HEK293 (cell line): ENCODE measurements around the gene STARD6.

ENCODE experiments used
- TCF7L2 ChIP-seq: IDR thresholded peaks from 2 replicates; pipeline ENCODE4 v1.6.1; 2011; ENCODE audit warnings: low read depth, mild to moderate bottlenecking, inconsistent platforms, low read length, moderate library complexity, borderline replicate concordance
- ZNF16 ChIP-seq: fragments of 450-650 bp; formaldehyde crosslinking; IDR thresholded peaks from 2 replicates; pipeline ENCODE4 v1.5.1; 2016; ENCODE audit warnings: low read depth, missing biosample characterization, missing genetic modification characterization
- ZNF426 ChIP-seq: fragments of 450-650 bp; formaldehyde crosslinking; IDR thresholded peaks from 2 replicates; pipeline ENCODE4 v1.5.1; 2017; ENCODE audit warnings: missing biosample characterization, missing genetic modification characterization, mild to moderate bottlenecking, inconsistent platforms, moderate library complexity
- ZNF704 ChIP-seq: fragments of 450-650 bp; formaldehyde crosslinking; IDR thresholded peaks from 2 replicates; pipeline ENCODE4 v1.5.1; 2016; ENCODE audit warnings: missing biosample characterization, missing genetic modification characterization
- TF ChIP-seq, protein P1 (sequence below): fragments of 450-650 bp; formaldehyde crosslinking; IDR thresholded peaks from 2 replicates; pipeline ENCODE4 v1.5.1; 2016; ENCODE audit warnings: missing biosample characterization, missing genetic modification characterization

DNA sequence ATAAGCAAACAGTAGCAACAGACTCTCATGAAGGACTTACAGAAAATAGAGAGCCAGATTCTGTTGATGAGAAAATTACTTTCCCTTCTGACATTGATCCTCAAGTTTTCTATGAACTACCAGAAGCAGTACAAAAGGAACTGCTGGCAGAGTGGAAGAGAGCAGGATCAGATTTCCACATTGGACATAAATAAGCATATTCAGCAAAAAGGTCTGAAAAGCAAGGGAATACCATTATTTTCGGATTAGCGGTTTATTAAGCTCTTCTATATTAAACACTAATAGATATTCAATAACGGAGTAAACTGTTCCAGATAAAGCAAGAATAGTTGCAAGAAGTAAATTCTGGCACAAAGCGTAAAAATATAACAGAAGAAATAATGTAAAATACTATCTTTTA lies 63.4 kb downstream of the STARD6 start:
- TF ChIP-seq, protein P1, sequence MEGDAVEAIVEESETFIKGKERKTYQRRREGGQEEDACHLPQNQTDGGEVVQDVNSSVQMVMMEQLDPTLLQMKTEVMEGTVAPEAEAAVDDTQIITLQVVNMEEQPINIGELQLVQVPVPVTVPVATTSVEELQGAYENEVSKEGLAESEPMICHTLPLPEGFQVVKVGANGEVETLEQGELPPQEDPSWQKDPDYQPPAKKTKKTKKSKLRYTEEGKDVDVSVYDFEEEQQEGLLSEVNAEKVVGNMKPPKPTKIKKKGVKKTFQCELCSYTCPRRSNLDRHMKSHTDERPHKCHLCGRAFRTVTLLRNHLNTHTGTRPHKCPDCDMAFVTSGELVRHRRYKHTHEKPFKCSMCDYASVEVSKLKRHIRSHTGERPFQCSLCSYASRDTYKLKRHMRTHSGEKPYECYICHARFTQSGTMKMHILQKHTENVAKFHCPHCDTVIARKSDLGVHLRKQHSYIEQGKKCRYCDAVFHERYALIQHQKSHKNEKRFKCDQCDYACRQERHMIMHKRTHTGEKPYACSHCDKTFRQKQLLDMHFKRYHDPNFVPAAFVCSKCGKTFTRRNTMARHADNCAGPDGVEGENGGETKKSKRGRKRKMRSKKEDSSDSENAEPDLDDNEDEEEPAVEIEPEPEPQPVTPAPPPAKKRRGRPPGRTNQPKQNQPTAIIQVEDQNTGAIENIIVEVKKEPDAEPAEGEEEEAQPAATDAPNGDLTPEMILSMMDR (tag by site-specific recombination): no peak
- TF ChIP-seq ZNF16 (tag by site-specific recombination) (no peak), ZNF704 (tag by site-specific recombination) (no peak), ZNF426 (no peak), TCF7L2 (no peak)
